Pancreas (tissue), 10 donors: ENCODE data around the gene FAM234A. TPM values are rescaled to one million over a fixed set of nuclear protein-coding genes. Genes with fewer than 3 reads are reported as not detected.
"Not testable (repeated sequence)": the region's sequence is repeated elsewhere in the genome, so short reads cannot be mapped to it uniquely, and the experiment has no call there.

Source experiments
- ATAC-seq, 4 donors: fragments of 200-7000 bp; cut with Tn5 transposase; one replicate each; pipeline versions ENCODE4 v1.8.0 to v1.9.1; 2020; ENCODE audit warnings: mild to moderate bottlenecking in 4 of 4, moderate library complexity in 4 of 4
- DNase-seq, 6 donors: peaks; one replicate each; pipeline ENCODE4 v3.0.0-alpha.2; 2020
- FAIRE-seq: peaks from 2 replicates; lab custom pipeline; 2012; peaks lifted over from hg19 to GRCh38; lab: Jason Lieb, UNC
- H3K27ac ChIP-seq, 4 donors: fragments of 200-600 bp; sonication (generic); 1 replicate in 3 of 4; 2 replicates in 1 of 4; pipeline versions ENCODE4 v1.5.0 to v1.8.0; 2020
- H3K27me3 ChIP-seq, 4 donors: fragments of 200-600 bp; one replicate each; pipeline ENCODE4 v1.8.0; 2021
- H3K36me3 ChIP-seq, 3 donors: fragments of 200-600 bp; sonication (generic) in 1 of 3; one replicate each; pipeline versions ENCODE4 v1.5.0 to v1.8.0; 2020 to 2021
- H3K4me1 ChIP-seq, 3 donors: fragments of 200-600 bp; one replicate each; pipeline ENCODE4 v1.8.0; 2021
- H3K4me3 ChIP-seq, 4 donors: fragments of 200-600 bp; sonication (generic) in 2 of 4; one replicate each; pipeline versions ENCODE4 v1.5.0 to v1.8.0; 2020 to 2021
- H3K9me3 ChIP-seq, 4 donors: fragments of 200-600 bp; one replicate each; pipeline ENCODE4 v1.8.0; 2021
- WGBS, 2 donors: extraction: QIAGEN DNeasy Blood & Tissue Kit; methylation state at CpG; one replicate each; pipeline ENCODE4 v1.1.7; 2013; 5-methylcytosine and 5-hydroxymethylcytosine counted together
- intact Hi-C, 3 donors: fragments of 100-400 bp; cut with DNase I; formaldehyde crosslinking; loops; one replicate each; pipeline versions ENCODE4 v1.11.1 to v1.14.2; 2022
- polyA plus RNA-seq, 2 donors: library from polyadenylated mRNA; stranded (reverse); fragments of 200-250 nt; gene quantifications; one replicate each; pipeline ENCODE4 v1.2.3, GENCODE V29; 2013
- total RNA-seq, 6 donors: library from RNA; stranded (reverse); fragmentation: NEBNext Ultra II Directional in 4 of 6; extraction: Animal tissue kit (Norgen Biotek cat#: 25700) in 4 of 6; gene quantifications; one replicate each; pipeline versions ENCODE4 v1.2.1 to v1.2.4, GENCODE V29; 2021 to 2023
- TF ChIP-seq, protein P1 (sequence below), 4 donors: fragments of 200-600 bp; sonication (generic) in 3 of 4; IDR thresholded peaks; one replicate each; pipeline versions ENCODE4 v1.5.0 to v1.8.0; 2021; ENCODE audit warnings: antibody characterized with exemption in 4 of 4
- donor health status: healthy with polysubstance abuse.
- donor health status: DM: no; HTN: no; CAD: no; lungs with moderate emphysema.
- donor health status: DM: no; HTN: no; CAD: no.
- donor health status: control.
- donor health status: control.
- donor health status: Bipolar disorder and iron deficiency.
- donor health status: DM: yes; HTN: yes; CAD: no.
- donor health status: DM: no; HTN: no; CAD: no.
- donor health status: DM: no; HTN: no; CAD: no.
- donor health status: DM: yes; HTN: yes; CAD: no.

The FAM234A gene
- total and polyA plus RNA-seq, 8 donors, result 34.2 to 51.2 (median 40.4) TPM

DNA sequence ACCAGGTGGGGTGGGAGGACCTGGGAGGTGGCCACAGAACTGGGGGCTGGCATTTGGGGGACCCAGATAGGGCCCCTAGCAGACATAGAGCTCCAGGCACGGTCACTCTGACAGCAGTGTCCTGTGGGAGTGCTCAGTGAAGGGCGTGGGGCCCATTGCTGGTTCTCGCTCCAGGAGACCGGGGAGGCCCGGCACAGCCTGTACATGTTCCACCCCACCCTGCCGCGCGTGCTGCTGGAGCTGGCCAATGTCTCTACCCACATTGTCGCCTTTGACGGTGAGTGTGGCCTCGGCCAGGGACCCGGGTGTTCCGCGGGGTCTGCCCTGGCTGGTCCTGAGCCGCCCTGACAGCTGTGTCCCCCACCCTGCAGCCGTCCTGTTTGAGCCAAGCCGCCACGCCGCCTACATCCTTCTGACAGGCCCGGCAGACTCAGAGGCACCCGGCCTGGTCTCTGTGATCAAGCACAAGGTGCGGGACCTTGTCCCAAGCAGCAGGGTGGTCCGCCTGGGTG lies 29.9 kb downstream of the FAM234A start:
- Histone ChIP-seq H3K36me3 (peaks cover 0 to 51% (median 13%) of the 10 kb centered on the region in 3 donors), H3K9me3 (no peaks in the 10 kb centered on the region), H3K27ac (no peak overlapping the region), H3K4me1 (peaks cover 0 to 12% (median 12%) of the 10 kb centered on the region in 3 donors), H3K4me3 (no peak overlapping the region), H3K27me3 (no peaks in the 10 kb centered on the region)
- intact Hi-C loops, result no loop called here
- no peak for FAIRE-seq
- WGBS, 2 donors, result 92 to 93% methylated on average over 23 of the region's 23 CpGs
- ATAC-seq, result no peak
- TF ChIP-seq, protein P1, sequence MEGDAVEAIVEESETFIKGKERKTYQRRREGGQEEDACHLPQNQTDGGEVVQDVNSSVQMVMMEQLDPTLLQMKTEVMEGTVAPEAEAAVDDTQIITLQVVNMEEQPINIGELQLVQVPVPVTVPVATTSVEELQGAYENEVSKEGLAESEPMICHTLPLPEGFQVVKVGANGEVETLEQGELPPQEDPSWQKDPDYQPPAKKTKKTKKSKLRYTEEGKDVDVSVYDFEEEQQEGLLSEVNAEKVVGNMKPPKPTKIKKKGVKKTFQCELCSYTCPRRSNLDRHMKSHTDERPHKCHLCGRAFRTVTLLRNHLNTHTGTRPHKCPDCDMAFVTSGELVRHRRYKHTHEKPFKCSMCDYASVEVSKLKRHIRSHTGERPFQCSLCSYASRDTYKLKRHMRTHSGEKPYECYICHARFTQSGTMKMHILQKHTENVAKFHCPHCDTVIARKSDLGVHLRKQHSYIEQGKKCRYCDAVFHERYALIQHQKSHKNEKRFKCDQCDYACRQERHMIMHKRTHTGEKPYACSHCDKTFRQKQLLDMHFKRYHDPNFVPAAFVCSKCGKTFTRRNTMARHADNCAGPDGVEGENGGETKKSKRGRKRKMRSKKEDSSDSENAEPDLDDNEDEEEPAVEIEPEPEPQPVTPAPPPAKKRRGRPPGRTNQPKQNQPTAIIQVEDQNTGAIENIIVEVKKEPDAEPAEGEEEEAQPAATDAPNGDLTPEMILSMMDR (IDR thresholded peaks at IDR 0.05), result no peak
- DNase-seq, result peak in 4 of 6 donors; percentile 11 to 76 (median 42)

DNA sequence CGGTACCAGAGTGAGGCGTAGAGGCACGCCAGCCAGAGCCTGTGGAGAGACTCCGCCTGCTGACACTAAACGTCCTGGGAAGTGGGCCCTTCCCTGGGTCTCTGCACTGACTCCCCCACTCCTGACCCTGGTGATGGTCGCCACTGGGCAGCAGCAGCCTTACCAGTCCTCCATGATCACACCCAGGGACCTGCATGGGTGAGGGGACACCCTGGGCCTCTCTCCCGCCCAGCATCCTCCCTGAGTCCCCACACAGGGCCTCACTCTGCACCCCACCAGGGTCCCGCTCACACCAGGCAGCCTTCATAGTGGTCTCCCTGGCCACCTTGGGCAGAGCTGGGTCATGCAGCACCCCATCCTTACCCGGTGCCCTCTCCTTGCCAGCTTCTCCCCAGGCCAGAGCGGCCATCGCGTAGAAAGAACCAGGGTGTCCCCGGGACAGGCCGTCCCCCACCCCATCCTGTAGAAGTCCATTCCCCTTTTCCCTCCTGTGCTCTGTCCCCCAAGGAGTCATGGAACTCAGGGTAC lies 30.4 kb downstream of the FAM234A start:
- Histone ChIP-seq H3K4me3 (no peak overlapping the region), H3K36me3 (peaks cover 0 to 46% (median 13%) of the 10 kb centered on the region in 3 donors), H3K27me3 (no peaks in the 10 kb centered on the region), H3K4me1 (peaks cover 0 to 12% (median 12%) of the 10 kb centered on the region in 3 donors), H3K27ac (no peak overlapping the region), H3K9me3 (no peaks in the 10 kb centered on the region)
- ATAC-seq (no peak), DNase-seq (peak in 3 of 6 donors; percentile 13 to 64 (median 26)), FAIRE-seq (no peak)
- TF ChIP-seq, protein P1 (IDR thresholded peaks at IDR 0.05), result no peak
- 91 to 95% methylated on average over 14 of the region's 14 CpGs for WGBS, 2 donors
- intact Hi-C loops, result no loop called here

DNA sequence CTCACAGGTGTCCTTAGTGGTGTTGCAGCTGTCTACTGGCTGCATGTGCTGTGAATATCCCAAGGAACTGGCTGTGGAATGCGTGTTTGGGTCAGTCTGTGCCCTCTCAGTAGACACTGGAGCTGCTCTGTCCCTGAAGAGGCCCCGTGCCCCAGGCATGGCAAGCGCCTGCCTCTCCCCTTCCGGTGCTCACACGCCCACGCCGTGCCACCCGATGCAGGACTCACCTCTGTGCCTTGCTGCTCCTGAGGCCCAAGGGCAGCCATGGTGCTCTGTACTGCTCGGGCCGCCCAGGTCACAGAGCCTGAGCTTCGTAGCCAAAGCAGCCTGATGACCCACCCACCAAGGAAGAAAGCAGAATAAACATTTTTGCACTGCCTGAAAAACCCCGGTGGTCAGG lies 31.1 kb downstream of the FAM234A start:
- DNase-seq (peak in 2 of 6 donors; percentile 11 to 26), ATAC-seq (no peak), FAIRE-seq (no peak)
- peaks cover 0 to 12% (median 12%) of the 10 kb centered on the region in 3 donors for H3K4me1 ChIP-seq
- intact Hi-C loops, result no loop called here
- H3K9me3 ChIP-seq, result no peaks in the 10 kb centered on the region
- H3K27ac ChIP-seq, result no peak overlapping the region
- H3K4me3 ChIP-seq, result no peak overlapping the region
- peaks cover 0 to 40% (median 13%) of the 10 kb centered on the region in 3 donors for H3K36me3 ChIP-seq
- no peaks in the 10 kb centered on the region for H3K27me3 ChIP-seq
- WGBS, 2 donors, result 80 to 81% methylated on average over 12 of the region's 12 CpGs
- TF ChIP-seq, protein P1 (IDR thresholded peaks at IDR 0.05), result no peak

DNA sequence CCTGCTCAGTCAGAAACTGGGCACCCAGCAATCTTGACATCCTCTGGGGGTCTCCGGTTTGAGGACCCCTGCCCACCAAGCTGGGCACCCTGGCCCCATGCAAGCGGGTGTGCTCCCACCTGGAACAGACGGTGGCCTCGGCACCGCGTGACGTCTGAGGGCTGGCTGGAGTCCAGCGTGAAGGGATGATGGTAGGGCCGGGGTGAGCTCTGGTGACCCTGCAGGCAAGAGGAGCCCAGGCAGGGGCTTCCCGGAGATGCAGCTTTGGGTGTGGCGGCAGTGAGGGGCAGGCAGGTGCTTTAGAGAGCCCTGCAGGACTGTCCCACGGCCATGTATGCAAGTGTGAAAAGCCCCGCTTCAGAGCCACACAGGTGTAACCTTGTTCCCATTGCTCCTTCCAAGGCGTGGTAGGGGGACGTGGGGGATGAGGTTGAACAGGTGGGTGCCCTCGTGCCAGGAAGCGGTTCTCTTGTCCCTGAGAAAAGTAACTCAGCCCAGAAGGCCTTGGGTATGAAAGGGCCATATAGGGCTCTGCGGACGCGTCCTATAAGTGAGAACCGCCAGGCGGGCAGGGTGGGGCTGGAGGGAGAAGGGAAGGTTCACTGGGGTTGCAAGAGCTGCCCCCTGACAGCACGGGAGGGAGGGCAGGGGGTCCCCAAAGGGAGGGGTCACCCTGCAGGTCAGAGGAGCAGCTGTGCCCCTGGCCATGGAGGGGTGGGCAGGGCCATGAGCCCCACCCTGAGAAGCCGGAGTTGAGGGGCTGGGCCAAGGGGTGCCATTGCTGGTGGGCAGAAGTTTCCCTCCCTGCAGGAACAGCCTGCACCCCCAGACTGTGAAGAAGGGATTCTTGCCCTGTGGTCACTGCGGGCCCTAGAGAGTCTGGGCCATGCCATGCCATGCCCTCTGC lies 31.9 kb downstream of the FAM234A start:
- Histone ChIP-seq H3K36me3 (peaks cover 0 to 36% (median 13%) of the 10 kb centered on the region in 3 donors), H3K4me1 (peaks cover 0 to 12% (median 5%) of the 10 kb centered on the region in 3 donors), H3K9me3 (no peaks in the 10 kb centered on the region), H3K4me3 (no peak overlapping the region), H3K27ac (no peak overlapping the region), H3K27me3 (no peaks in the 10 kb centered on the region)
- TF ChIP-seq, protein P1 (IDR thresholded peaks at IDR 0.05), result no peak
- intact Hi-C loops, result no loop called here
- ATAC-seq (no peak), FAIRE-seq (no peak), DNase-seq (peak in 3 of 6 donors; percentile 21 to 72 (median 56))
- 76 to 81% methylated on average over 23 to 25 of the region's 25 CpGs for WGBS, 2 donors

DNA sequence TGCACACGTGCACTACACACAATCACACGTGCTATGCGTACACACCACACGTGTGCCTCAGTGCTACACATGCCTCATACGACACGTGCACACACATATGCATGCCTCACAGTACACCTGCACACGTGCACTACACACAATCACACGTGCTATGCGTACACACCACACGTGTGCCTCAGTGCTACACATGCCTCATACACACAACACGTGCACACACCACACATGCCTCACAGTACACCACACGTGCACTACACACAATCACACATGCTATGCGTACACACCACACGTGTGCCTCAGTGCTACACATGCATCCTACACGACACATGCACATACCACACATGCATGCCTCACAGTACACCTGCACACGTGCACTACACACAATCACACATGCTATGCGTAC lies 32.9 kb downstream of the FAM234A start:
- DNase-seq, H3K27ac ChIP-seq, intact Hi-C loops, H3K27me3 ChIP-seq, H3K4me3 ChIP-seq, ATAC-seq, FAIRE-seq, H3K9me3 ChIP-seq: not testable (repeated sequence)
- H3K36me3 ChIP-seq, result peaks cover 0 to 25% (median 8%) of the 10 kb centered on the region in 3 donors
- 81 to 85% methylated on average over 17 of the region's 17 CpGs for WGBS, 2 donors
- H3K4me1 ChIP-seq, result peaks cover 0 to 12% (median 5%) of the 10 kb centered on the region in 3 donors
